HL-60 (cell line): Measurements from ENCODE around the gene CDH23.
A peak's percentile ranks its signal among the peaks of the same experiment; 100 is the strongest.

ENCODE experiments used
- DNase-seq, 2 experiments: peaks; one replicate each; pipeline ENCODE4 v3.0.0-alpha.2; 2010 to 2020; ENCODE audit warnings: low read depth in 1 of 2, low spot score in 1 of 2
- H3K27ac ChIP-seq: fragments of 250-450 bp; sonication (Bioruptor Pico); replicated peaks from 2 replicates; pipeline ENCODE4 v1.5.1; 2020; ENCODE audit warnings: mild to moderate bottlenecking, moderate library complexity
- H3K27me3 ChIP-seq: fragments of 250-450 bp; sonication (Bioruptor Pico); 2 replicates; pipeline ENCODE4 v1.5.1; 2021; ENCODE audit warnings: mild to moderate bottlenecking, moderate library complexity; ENCODE audit not compliant: insufficient read depth, poor library complexity, severe bottlenecking
- H3K4me3 ChIP-seq: replicated peaks from 2 replicates; pipeline ENCODE4 v1.5.1; 2011; ENCODE audit warnings: mild to moderate bottlenecking, control low read depth, low read length; ENCODE audit not compliant: insufficient read depth
- GABPA ChIP-seq: IDR thresholded peaks from 2 replicates; pipeline ENCODE4 v1.6.1; 2012; ENCODE audit warnings: low read depth
- POLR2AphosphoS5 ChIP-seq: IDR thresholded peaks from 2 replicates; pipeline ENCODE4 v1.6.1; 2012; ENCODE audit warnings: low read depth
- SPI1 ChIP-seq: IDR thresholded peaks from 2 replicates; pipeline ENCODE4 v1.6.1; 2012; ENCODE audit warnings: low read depth, mild to moderate bottlenecking, borderline replicate concordance
- TF ChIP-seq, protein P1 (sequence below): IDR thresholded peaks from 2 replicates; pipeline ENCODE4 v1.6.1; 2012; ENCODE audit warnings: low read depth; ENCODE audit not compliant: insufficient replicate concordance
- TF ChIP-seq, protein P2 (sequence below): IDR thresholded peaks from one replicate; pipeline ENCODE4 v1.5.1; 2011; ENCODE audit warnings: low read length, control low read depth, inconsistent platforms; ENCODE audit not compliant: insufficient read depth

CDH23 gene

DNA sequence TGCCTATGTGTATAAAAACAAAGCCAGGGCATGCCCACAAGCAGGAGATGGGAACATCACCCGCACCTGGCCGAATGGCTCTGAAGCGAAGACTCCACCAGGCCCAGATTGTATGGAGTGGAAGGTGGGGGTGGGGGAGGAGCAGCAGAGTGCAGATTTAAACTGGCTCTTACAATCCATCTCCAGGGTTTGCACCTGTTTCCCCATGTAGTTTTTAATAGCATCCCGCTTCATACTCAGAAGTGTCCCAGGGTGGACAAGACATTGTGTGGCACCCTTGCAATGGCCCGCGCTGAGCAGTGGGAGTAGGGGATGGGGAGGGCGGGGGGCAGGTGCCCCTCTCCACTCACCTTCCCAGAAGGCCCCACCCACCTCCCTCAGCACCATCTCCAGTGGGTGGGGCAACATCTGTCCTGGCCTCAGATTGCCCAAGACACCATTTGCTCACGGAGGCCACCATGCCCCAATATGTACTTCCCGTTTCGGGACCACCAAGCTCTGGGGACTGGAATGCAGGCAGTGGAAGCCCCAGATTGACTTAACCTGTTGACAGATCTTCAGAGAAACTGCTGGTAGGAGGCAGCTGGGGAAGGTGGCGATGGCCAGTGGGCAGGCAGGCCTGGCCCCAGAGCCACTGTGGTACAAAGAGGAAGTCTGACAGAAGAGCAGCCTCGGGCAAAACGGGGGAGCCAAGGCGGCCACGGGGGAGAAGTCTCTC is 353.6 kb downstream of the CDH23 start:
- H3K27ac ChIP-seq, result peak overlapping the region; percentile 99
- DNase-seq, result peak; percentile 54 to 89
- no peak overlapping the region for H3K4me3 ChIP-seq
- H3K27me3 ChIP-seq, result no peaks in the 10 kb centered on the region
- TF ChIP-seq POLR2AphosphoS5 (peak; percentile 59; the same call in 1 of the 2 replicates), SPI1 (peak; percentile 84; the same call in 1 of the 2 replicates)
- TF ChIP-seq, protein P1, sequence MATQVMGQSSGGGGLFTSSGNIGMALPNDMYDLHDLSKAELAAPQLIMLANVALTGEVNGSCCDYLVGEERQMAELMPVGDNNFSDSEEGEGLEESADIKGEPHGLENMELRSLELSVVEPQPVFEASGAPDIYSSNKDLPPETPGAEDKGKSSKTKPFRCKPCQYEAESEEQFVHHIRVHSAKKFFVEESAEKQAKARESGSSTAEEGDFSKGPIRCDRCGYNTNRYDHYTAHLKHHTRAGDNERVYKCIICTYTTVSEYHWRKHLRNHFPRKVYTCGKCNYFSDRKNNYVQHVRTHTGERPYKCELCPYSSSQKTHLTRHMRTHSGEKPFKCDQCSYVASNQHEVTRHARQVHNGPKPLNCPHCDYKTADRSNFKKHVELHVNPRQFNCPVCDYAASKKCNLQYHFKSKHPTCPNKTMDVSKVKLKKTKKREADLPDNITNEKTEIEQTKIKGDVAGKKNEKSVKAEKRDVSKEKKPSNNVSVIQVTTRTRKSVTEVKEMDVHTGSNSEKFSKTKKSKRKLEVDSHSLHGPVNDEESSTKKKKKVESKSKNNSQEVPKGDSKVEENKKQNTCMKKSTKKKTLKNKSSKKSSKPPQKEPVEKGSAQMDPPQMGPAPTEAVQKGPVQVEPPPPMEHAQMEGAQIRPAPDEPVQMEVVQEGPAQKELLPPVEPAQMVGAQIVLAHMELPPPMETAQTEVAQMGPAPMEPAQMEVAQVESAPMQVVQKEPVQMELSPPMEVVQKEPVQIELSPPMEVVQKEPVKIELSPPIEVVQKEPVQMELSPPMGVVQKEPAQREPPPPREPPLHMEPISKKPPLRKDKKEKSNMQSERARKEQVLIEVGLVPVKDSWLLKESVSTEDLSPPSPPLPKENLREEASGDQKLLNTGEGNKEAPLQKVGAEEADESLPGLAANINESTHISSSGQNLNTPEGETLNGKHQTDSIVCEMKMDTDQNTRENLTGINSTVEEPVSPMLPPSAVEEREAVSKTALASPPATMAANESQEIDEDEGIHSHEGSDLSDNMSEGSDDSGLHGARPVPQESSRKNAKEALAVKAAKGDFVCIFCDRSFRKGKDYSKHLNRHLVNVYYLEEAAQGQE, result no peak
- TF ChIP-seq, protein P2, sequence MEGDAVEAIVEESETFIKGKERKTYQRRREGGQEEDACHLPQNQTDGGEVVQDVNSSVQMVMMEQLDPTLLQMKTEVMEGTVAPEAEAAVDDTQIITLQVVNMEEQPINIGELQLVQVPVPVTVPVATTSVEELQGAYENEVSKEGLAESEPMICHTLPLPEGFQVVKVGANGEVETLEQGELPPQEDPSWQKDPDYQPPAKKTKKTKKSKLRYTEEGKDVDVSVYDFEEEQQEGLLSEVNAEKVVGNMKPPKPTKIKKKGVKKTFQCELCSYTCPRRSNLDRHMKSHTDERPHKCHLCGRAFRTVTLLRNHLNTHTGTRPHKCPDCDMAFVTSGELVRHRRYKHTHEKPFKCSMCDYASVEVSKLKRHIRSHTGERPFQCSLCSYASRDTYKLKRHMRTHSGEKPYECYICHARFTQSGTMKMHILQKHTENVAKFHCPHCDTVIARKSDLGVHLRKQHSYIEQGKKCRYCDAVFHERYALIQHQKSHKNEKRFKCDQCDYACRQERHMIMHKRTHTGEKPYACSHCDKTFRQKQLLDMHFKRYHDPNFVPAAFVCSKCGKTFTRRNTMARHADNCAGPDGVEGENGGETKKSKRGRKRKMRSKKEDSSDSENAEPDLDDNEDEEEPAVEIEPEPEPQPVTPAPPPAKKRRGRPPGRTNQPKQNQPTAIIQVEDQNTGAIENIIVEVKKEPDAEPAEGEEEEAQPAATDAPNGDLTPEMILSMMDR, result no peak

DNA sequence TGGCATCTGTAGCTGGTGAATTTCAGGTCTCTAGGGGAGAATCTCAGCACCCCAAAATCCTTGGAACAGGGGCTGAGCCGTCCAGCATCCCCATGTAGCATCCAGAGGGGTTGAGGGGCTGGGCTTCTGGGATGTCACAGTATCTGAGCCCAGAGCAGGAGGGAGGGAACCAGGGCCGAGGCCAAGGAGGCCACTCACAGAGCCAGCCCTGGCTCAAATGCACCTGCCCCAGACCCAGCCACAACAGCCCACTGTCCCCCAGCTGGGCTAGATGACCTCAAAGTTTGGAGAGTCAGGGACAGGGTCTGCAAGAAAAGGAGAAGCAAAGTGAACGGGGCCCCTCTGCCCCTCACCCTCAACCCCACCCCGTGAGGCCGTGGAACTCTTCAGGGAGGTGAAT is 354.3 kb downstream of the CDH23 start:
- Histone ChIP-seq H3K4me3 (no peak overlapping the region), H3K27me3 (no peaks in the 10 kb centered on the region), H3K27ac (peak overlapping the region; percentile 99)
- TF ChIP-seq POLR2AphosphoS5 (no peak), SPI1 (no peak)
- TF ChIP-seq, protein P1, result no peak
- TF ChIP-seq, protein P2, result no peak
- DNase-seq, result no peak

DNA sequence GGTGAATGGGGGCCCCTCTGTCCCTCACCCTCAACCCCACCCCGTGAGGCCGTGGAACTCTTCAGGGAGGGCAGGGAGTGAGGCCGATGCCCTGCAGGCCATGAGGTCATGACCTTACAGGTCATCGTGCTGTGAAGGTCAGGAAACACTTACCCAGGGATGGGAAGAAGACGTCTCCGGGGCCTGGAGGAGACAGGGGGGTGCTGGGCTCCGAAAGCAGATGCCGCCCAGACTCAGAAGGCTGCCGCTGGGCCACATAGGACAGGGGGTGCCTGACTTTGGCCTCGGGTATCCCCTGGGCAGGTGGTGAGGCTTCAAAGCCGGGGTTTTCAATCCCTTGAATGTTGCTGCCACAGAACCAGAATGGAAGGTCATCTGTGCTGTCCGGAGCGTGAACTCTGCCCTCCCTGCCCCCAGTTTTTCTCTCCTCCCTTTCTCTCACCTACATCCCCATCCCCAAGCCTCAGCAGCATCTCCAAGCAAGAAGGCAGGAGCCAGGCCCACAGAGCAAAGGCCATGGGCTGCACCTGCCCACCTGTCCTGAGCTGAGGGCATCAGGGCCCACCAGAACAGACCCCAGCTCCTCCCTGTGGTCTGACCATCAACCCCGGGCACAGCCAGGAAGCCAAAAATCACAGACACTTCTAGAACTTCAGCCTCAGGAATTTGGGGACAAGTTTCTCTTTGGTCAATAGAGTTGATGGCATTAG is 354.9 kb downstream of the CDH23 start:
- Histone ChIP-seq H3K27me3 (no peaks in the 10 kb centered on the region), H3K4me3 (no peak overlapping the region), H3K27ac (peak overlapping the region; percentile 73)
- 0 out of 2 replicates have a peak, but pooled peaks have one; percentile 12 for TF ChIP-seq POLR2AphosphoS5
- no peak for TF ChIP-seq GABPA
- TF ChIP-seq, protein P2, result no peak
- TF ChIP-seq, protein P1, result no peak
- no peak for TF ChIP-seq SPI1
- DNase-seq, result peak in 1 of 2 experiments; percentile 11
